H1 (cell line): Measurements from ENCODE around the gene SLC25A22. TPM values are rescaled to one million over a fixed set of nuclear protein-coding genes. Genes with fewer than 3 reads are reported as not detected.

Experiments used
- ASH2L ChIP-seq: fragments of 200-600, 300-600 bp; sonication (generic); IDR thresholded peaks from one replicate; pipeline ENCODE4 v1.7.1; 2017; ENCODE audit warnings: low read length
- CHD7 ChIP-seq: fragments of 300-600 bp; sonication (generic); IDR thresholded peaks from 2 replicates; pipeline ENCODE4 v1.7.1; 2012; ENCODE audit warnings: low read length, moderate library complexity, mild to moderate bottlenecking, inconsistent platforms; ENCODE audit not compliant: insufficient replicate concordance
- CREB1 ChIP-seq: IDR thresholded peaks from 2 replicates; pipeline ENCODE4 v1.6.1; 2012; ENCODE audit warnings: inconsistent platforms
- FOSL1 ChIP-seq: IDR thresholded peaks from 2 replicates; pipeline ENCODE4 v1.6.1; 2011; ENCODE audit warnings: mild to moderate bottlenecking, low read depth, low read length, moderate library complexity; ENCODE audit not compliant: insufficient read depth
- HDAC6 ChIP-seq: IDR thresholded peaks from one replicate; pipeline ENCODE4 v1.7.1; 2012; ENCODE audit warnings: low read depth, mild to moderate bottlenecking, inconsistent platforms, low read length, moderate library complexity
- JUND ChIP-seq: IDR thresholded peaks from 2 replicates; pipeline ENCODE4 v1.6.1; 2011; ENCODE audit warnings: mild to moderate bottlenecking, improper control_type of control experiment, low read length
- KDM4A ChIP-seq: IDR thresholded peaks from one replicate; pipeline ENCODE4 v1.7.1; 2012; ENCODE audit warnings: low read depth, mild to moderate bottlenecking, moderate library complexity, low read length, inconsistent platforms; ENCODE audit not compliant: severe bottlenecking
- PHF8 ChIP-seq: fragments of 200-600 bp; sonication (generic); conservative IDR thresholded peaks from 2 replicates; pipeline ENCODE4 v1.7.1; 2012; ENCODE audit warnings: low read depth, mild to moderate bottlenecking, inconsistent platforms, low read length, moderate library complexity
- SP2 ChIP-seq: IDR thresholded peaks from 2 replicates; pipeline ENCODE4 v1.6.1; 2012; ENCODE audit warnings: mild to moderate bottlenecking, low read length, inconsistent platforms
- TEAD4 ChIP-seq: IDR thresholded peaks from 2 replicates; pipeline ENCODE4 v1.6.1; 2012; ENCODE audit warnings: low read depth, low read length, inconsistent platforms, mixed read lengths
- YY1 ChIP-seq: IDR thresholded peaks from 2 replicates; pipeline ENCODE4 v1.6.1; 2011; ENCODE audit warnings: low read depth, mild to moderate bottlenecking, low read length
- polyA plus RNA-seq, 7 experiments: library from polyadenylated mRNA; depleted of rRNA in 3 of 7; stranded (reverse) in 5 of 7; unstranded in 2 of 7; fragments of >200 nt in 5 of 7; fragments of 200-250 nt in 2 of 7; gene quantifications; 1 replicate in 5 of 7; 2 replicates in 1 of 7; 4 replicates in 1 of 7; pipeline versions ENCODE4 v1.2.1 to v1.2.3, GENCODE V29; 2011 to 2013; ENCODE audit warnings: missing spikeins in 2 of 7, mixed read lengths in 2 of 7
- total RNA-seq: library from RNA; stranded (reverse); fragmentation: NEBNext Ultra II Directional; extraction: Animal tissue kit (Norgen Biotek cat#: 25700); gene quantifications from 2 replicates; pipeline ENCODE4 v1.2.1, GENCODE V29; 2021

The SLC25A22 gene
- total and polyA plus RNA-seq, 2 of the 8 experiments (the other 6 are each of a cell fraction or from before 2014, with no cell fraction given) = 31.5 to 48.0 TPM

- TF ChIP-seq CHD7 = no peak
- TF ChIP-seq PHF8 = no peak
- TF ChIP-seq TEAD4 = no peak
- peak; percentile 48; the same call in 1 of the 2 replicates for TF ChIP-seq CREB1
- peak; percentile 22 for TF ChIP-seq KDM4A
- TF ChIP-seq HDAC6 = no peak
- no peak for TF ChIP-seq SP2
- TF ChIP-seq YY1 = 0 out of 2 replicates have a peak, but pooled peaks have one; percentile 17
- peak; percentile 32; the same call in 1 of the 2 replicates for TF ChIP-seq JUND
- TF ChIP-seq ASH2L = no peak
- TF ChIP-seq FOSL1 = no peak
Measured at GRCh38 chr11:833114-833791, 35.2 kb upstream of the SLC25A22 start (continued).
